Left forelimb (tissue), 1 donor: ENCODE results near the gene FAM177A1.

Experiments used
- DNase-seq: peaks from one replicate; pipeline ENCODE4 v3.0.0-alpha.2; 2018; ENCODE audit warnings: low spot score

Gene FAM177A1

DNA sequence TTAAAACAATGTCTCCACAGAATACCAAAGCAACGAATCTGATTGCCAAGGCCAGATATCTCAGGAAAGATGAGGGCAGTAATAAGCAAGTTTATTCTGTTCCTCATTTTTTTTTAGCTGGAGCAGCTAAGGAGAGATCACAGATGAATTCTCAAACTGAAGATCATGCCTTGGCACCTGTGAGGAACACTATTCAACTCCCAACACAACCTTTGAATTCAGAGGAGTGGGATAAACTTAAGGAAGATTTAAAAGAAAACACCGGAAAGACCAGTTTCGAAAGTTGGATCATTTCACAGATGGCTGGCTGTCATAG is 77.3 kb downstream of the FAM177A1 start:
- DNase-seq: no peak

DNA sequence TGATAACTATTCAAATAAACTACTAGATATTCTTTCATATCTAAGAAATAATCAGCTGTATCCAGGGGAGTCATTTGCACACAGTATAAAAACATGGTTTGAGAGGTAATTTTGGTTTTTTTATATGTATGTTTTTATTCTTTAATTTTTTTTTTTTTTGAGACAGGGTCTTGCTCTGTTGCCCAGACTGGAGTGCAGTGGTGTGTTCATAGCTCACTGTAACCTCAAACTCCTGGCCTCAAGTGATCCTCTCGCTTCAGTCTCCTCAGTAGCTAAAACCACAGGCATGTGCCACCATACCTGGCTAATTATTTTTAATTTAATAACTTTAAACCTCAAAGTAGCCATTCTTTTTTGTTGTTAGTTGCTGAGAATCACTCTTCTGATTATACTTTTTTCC is 78.1 kb downstream of the FAM177A1 start:
- no peak for DNase-seq
